NCI-H748 (cell line): ENCODE measurements around the gene DBP.
A peak's percentile ranks its signal among the peaks of the same experiment; 100 is the strongest.
"Not testable (repeated sequence)": the region's sequence is repeated elsewhere in the genome, so short reads cannot be mapped to it uniquely, and the experiment has no call there.

Experiments used
- DNase-seq: peaks from one replicate; lab custom pipeline; 2025; ENCODE audit not compliant: unreplicated experiment; lab: John Stamatoyannopoulos, UW

DBP gene, protein sequence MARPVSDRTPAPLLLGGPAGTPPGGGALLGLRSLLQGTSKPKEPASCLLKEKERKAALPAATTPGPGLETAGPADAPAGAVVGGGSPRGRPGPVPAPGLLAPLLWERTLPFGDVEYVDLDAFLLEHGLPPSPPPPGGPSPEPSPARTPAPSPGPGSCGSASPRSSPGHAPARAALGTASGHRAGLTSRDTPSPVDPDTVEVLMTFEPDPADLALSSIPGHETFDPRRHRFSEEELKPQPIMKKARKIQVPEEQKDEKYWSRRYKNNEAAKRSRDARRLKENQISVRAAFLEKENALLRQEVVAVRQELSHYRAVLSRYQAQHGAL

DNA sequence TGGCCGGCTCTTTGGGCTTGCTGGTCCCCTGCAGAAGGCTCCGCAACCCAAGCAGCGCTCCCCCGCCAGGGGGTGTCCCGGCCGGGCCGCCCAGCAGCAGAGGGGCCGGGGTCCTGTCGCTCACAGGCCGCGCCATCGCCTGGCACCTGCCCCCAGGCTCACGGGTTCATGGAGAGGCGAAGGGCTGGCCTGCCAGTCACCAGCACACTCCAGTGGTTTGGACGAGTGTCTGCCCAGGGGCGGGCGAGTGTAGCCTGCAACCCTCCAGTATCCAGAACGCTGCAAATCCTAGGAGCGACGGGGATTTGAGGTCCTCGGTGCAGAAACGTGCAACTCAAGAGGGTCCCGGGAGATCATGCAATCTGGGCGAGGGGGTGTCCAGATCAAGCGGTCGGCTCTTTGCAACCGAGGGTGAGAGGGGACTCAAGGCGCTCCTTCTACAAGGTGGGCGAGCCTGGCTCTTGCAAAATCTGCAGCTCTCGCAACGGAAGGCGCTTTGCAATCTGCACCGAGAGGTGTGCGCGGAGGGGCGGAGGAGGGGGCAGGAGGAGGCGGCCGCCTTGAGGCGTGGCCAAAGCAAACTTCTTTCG lies at the start of gene DBP:
TSS of gene DBP (minus strand) at position 521 of the 590 bp plus-strand sequence. CDS start at position 136, 385 bp downstream.
- DNase-seq, result peak; percentile 87

DNA sequence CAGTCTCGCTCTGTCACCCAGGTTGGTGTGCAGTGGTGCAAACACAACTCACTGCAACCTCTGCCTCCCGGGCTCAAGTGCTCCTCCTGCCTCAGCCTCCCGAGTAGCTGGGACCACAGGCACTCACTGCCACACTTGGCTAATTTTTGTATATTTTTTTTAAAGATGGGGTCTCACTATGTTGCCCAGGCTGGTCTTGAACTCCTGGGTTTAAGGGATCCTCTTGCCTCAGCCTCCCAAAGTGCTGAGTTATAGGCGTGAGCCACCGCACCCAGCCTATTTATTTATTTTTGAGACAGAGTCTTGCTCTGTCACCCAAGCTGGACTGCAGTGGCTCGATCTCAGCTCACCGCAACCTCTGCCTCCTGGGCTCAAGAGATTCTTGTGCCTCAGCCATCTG lies 49.5 kb upstream of the DBP start:
- DNase-seq, result not testable (repeated sequence)

DNA sequence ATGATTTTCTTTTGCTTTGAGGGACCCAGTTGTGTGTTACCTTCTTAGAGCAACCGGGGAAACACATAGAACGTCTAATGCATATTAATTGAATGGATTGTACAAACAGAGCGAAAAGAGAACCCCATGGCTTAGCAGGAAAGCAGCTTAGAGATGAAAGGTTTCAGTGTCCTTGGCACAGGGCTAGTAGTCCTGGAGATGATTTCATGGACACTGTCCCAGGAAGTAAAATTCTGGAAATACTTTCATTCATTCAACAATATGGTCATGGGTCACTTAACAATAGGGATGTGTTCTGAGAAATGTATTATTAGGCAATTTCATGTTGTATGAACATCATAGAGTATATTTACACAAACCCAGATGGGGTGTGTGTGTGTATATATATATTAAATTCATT lies 48.9 kb upstream of the DBP start:
- DNase-seq, result peak; percentile 64

DNA sequence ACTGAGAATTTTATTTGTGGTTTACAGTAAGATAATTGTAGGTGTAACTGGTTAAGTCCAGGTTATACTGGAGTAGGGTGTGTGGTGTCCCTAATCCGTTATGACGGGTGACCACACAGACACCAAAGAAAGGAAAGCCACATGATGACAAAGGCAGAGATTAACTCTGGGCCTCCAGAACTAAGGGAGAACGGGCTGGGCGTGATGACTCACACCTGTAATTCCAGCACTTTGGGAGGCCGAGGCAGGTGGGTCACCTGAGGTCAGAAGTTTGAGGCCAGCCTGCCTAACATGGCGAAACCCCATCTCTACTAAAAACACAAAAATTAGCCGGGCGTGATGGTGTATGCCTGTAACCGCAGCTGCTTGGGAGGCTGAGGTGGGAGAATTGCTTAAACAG lies 48.4 kb upstream of the DBP start:
- no peak for DNase-seq

DNA sequence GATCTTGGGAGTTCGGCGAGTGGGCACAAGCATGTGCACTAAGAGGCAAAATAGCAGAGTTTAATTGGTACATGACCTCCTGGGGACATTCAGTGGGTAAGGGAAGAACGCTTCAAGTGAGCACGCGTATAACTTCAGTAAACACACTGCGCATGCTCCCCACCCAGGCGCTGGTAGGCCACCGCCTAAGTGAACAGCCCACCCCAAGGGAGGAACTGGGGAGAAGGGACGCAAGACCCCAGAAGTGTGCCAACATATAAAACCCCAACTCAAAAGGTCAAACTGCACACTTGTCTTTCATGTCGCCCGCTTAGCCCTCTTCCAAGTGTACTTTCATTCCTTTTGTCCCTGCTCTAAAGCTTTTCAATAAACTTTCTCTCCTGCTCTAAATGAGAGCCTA lies 46.2 kb upstream of the DBP start:
- peak; percentile 36 for DNase-seq

DNA sequence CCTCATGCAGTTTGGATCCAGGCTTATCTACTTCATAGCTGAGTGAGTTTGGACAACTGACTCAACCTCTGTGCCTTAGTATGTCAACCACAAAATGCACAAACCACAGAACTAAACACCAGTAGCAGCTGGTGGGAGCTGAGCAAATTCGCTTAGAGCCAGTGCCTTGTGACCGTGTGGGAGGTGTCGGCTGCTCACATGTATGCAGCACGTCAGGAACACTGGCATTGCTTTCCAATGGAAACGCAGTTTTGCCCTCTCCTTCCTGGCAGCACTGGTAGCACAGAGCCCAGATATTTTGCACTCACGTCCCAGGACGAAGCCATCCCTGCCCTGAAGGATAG lies 43.9 kb upstream of the DBP start:
- DNase-seq, result no peak

DNA sequence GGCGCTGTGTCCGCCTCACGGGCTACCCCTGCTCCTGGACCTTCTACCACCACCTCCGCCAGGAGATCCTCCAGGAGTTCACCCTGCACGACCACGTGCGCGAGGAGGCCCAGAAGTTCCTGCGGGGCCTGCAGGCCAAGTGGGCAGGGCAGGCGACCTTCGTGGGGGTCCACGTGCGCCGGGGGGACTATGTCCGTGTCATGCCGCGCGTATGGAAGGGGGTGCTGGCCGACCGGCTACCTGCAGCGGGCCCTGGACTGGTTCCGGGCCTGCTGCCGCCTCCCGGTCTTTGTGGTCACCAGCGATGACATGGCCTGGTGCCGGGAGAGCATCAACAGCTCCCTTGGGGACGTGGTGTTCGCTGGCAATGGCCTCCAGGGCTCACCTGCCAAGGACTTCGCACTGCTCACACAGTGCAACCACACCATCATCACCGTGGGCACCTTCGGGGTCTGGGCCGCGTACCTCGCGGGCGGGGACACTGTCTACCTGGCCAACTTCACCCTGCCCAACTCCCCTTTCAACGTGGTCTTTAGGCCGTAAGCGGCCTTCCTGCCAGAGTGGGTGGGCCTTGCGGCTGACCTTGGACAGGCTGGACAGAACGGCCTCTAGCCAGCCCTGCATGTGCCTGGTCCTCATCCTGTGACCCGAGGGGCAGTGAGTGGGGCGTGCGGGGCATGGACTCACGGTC lies 43.4 kb upstream of the DBP start:
- no peak for DNase-seq

DNA sequence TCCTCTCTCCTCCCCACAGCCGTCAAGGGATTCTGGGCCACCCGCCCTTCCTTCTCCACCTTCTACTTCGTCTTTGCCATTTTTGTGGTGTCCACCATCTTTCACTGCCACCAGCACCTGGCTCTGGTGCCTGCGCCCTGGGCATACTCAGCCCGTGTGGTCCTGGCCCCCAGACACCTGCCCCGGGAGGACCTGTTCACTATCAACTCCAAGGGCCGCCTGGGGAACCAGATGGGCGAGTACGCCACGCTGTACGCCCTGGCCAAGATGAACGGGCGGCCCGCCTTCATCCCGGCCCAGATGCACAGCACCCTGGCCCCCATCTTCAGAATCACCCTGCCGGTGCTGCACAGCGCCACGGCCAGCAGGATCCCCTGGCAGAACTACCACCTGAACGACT lies 42.8 kb upstream of the DBP start:
- DNase-seq, result not testable (repeated sequence)

DNA sequence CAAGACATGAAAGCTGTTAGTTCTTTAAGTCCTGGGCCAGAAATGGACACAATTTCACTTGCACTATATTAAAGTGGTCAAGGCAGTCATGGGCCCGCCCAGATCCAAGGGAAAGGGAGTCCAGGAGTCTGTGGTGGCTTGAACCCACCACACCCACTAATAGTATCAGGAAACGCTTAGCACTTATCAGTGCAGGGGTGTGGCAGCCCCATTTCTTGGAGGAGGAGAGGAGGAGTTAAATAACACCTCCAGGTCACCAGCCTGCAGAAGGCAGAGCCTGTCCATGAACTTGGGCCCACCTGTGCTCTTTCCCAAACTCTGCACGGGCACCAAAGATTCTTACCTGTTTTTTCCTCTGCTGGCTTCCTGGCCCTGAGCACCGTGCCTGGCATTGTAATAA lies 41.0 kb upstream of the DBP start:
- DNase-seq, result no peak

DNA sequence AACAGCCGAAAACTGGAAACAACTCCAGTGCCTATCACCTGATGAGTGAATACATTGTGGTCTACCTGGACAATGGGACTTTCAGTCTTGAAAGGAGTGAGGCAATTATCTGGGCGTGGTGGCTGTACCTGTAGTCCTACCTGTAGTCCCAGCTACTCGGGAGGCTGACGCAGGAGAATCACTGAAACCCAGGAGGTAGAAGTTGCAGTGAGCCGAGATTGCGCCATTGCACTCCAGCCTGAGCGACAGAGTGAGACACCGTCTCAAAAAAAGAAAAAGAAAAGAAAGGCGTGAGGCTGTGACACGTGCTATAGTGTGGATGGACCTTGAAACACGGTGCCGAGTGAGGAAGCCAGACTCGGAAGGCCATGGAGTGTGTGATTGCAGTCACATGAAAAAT lies 39.7 kb upstream of the DBP start:
- peak; percentile 73 for DNase-seq

DNA sequence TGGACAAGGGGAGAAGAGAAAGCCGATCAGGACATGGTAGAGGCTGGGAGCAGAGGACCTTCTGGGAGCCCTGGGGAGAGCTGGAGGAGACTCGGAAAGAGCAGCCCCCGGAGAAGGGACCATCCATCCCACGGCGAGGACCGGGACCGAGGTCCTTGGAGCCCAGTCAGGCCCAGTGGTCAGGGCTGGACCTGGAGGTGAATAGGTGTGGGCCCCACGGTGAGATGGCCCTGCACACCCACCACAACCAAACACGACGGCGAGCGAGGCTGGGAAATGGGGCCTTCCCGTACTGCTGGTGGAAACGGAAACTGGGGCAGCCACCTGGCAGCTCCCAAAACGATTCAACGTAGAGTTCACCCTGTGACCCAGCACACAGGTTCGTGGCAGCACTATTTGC lies 39.3 kb upstream of the DBP start:
- no peak for DNase-seq

DNA sequence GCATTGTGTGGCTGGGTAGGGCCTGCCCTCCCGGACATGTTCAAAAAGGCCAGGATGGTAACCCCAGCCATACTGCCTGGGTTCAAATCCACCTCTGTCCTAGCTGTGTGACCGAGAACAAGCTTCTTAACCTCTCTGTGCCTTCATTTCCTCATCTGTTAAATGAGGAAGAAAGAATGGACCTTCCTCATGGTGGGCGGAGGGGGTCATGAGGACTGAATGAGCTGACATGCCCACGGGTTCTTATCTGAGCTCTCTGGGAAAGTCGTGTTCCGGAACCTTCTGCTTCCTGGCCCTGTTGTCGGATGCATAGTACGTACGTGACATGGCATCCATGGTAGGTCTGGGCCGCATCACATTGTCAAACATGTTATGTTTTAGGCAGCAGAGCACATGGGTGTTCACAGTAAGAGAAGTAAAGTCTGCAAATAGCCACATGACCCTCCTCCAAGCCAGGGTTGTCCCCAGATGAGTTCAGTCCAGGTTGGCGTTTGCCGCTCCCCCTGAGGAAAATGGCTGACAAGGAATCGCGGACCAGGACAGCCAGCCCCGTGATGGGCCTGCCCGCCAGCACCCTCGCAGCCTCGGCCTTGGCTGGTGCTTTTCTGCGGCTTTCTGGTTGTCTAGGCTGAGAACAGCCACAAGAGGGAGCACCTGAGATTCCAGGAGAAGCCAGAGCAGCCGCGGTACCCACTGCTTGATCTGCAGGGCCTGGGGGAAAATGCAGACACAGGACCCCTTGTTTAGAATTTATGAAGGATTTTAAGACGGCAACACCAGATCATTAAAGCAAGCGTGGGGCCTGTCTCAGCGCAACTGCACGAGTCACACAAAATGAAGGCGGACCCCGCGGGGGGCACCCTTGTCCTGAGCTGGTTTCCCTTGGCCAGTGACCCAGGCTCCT lies 38.0 kb upstream of the DBP start:
- peak; percentile 85 for DNase-seq

DNA sequence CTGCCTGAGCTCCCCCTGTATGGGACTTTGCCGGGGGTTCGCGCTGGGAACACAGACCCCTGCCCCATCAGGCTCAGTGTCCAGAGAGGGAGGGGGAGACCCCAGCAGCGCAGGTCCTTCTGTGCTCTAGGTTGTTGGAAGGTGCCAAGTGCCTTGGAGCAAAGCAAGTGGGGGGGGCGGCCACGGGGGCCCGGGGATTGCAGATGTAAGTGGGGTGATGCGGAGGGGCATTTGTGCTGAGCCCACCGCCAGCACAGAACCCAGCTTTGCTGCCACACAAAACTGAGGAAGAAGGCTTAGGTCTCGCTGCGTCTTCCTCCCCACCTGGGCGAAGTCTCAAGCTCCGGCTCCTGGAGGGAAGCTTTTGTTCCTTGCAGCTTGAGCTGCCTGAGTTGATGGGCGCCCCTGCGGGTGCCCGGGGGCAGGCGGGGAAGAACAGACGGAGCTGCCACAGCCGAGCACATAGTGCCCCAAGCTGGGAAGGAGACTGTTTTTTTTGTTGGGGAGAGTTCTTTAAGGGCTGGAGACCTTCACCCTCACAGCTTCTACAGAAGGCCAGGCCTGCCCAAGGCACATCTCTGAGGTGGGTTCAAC lies 37.1 kb upstream of the DBP start:
- DNase-seq, result no peak

DNA sequence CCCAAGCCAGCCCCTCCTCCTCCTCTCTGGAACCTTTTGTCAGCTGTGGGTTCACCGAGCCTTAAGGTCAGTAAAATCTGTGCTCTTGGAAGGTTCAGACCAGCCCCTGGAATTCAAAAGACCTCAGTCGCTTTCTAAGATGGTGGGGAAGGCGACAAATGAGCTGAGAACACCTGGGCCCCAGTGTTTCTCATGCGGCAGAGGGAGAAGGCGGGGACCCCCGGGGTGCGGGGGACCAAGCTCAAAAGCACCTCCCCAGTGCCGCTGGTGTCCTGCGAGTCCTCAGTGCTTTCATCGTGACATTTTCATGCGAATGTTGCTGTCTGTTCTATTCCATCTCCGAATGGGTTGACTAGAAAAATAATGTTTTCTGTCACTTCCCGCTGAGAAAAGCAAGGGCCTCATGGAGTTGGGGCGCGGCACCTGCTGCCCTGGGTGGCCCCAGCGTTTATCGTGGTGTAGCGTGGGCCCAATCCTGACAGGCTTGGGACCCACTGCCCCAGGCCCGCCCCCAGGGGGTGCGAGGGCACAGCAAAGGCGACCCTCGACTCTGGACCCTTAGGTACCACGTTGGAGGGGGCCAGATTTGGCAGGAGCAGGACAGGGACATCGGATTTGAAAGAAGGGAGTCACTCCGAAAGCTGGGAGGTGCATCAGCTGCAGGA lies 36.4 kb upstream of the DBP start:
- DNase-seq, result no peak

DNA sequence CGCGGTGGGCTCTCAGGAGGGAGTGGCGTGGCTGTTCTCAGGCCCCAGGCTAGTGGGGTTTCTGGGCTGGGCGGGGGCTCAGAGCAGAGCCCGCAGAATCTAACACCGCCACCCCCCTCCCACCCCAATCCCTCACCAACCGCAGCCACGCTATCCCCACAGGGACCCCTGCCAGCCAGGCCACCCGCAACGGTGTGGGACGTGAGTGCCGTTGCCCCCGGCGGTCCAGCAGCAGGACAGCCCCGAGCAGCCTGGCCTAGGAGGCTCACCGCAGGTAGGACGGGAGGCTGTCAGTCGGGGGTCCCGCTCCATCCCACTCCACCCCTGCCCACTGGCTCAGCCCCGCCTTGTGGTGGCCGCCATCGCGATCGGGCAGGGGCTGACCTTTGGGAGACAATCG lies 35.8 kb upstream of the DBP start, which contains the start of gene NTN5:
TSS of gene NTN5 (minus strand) at position 24 of the 400 bp plus-strand sequence. CDS start 2,031 bp downstream, outside the sequence.
- DNase-seq, result no peak

DNA sequence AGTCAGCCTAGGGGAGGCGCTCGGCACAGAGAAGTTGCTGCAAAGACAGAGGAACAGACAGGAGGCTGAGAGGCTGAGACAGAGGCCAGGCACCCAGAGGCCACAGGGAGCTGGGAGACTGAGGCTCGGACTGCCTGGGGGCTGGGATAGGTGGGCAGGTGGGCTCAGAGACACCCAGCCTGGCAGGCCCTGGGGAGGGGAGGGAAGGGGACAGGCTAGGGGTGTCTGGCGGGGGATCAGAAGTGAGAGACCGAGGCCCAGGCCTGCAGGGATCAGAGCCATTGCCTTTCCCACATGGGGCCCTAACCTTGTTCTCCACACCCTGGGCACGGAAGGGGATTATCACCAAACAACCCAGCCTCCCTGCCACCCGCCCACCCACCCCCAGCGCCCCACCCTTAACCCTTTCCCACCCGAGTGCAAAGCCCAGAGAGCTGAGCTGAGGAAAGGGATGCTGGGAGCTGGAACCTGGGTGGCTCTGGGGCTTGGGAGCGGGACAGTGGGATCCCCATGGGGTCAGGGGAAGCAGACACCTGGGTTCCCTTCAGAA lies 34.3 kb upstream of the DBP start:
- no peak for DNase-seq

DNA sequence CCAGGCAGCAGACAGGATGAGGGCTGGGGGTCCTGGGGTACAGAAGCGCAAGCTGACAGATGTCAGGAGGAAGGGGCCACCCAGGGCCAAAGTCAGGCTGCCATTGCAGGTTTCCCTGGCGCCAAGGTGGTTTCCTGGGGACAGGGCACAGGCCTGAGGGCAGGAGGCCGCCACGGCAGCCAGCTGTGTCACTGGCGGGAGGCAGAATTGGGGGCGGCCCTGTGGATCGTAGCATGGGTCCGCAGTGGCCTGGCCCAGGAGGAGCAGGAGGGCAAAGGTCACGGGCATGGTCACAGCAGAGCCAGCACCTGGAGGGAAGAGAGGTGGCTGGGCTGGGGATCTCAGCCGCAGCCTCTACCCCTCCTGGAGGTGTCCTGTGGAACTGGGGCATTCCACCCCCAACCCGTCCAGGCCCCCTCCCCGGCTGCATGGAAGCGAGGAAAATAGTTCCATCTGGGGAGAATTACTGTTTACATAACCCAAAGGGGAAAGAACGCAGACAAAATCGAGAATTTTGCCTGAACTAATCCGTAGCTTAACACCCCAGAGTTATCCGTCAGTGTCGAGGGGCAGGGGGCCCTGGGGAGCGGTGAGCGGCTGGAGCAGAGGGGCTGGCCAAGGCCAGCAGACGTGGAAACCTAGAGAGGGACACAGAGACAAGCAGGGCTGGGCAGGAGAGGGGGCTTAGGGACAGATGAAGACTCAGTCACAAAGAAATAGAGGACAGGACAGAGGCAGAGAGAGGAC lies 33.7 kb upstream of the DBP start:
- no peak for DNase-seq

DNA sequence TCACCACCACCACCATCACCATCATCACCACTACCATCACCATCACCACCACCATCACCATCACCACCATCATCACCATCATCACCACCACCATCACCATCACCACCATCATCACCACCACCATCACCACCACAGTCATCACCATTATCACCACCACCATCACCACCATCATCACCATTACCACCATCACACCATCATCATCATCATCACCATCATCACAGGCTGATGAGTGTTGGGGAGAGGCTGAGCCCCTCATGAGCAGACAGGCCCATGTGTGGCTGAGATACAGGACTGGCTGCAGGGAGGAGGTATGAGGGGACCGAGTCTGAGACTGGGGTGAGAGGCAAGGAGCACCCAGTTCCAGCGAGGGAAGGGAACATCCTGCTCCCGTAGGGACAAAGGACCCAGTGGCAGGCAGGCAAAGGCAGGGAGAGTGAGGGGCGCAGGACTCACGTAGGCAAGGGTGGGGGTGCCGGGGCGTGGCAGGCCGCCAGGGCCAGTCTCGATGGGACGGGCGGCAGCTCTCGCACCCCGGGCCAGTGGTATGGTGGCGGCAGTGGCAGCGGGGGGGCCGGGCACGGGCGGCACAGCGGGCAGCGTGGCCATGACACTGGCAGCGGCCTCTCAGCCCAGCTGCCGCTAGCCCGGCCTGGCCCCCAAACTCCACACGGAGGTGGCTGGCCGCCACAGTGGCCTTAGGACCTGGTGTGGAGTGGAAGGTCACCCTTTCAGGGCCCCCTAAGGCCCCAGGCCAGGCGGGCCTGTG lies 32.9 kb upstream of the DBP start:
- no peak for DNase-seq

DNA sequence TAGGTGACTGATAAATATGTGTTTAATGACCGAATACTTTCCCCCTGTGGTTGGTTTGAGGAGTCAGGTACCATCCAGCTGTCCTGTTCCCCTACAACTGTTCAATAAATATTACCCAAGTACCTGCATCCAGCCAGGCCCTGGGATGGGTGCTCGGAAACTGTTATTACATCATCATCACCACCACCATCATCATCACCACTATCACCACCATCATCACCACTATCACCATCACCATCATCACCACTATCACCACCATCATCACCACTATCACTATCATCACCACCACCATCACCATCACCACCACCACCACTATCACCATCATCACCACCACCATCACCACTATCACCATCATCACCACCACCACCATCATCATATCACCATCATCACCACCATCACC lies 31.6 kb upstream of the DBP start:
- no peak for DNase-seq
